ENCODE results near the gene SOX9.

DNA sequence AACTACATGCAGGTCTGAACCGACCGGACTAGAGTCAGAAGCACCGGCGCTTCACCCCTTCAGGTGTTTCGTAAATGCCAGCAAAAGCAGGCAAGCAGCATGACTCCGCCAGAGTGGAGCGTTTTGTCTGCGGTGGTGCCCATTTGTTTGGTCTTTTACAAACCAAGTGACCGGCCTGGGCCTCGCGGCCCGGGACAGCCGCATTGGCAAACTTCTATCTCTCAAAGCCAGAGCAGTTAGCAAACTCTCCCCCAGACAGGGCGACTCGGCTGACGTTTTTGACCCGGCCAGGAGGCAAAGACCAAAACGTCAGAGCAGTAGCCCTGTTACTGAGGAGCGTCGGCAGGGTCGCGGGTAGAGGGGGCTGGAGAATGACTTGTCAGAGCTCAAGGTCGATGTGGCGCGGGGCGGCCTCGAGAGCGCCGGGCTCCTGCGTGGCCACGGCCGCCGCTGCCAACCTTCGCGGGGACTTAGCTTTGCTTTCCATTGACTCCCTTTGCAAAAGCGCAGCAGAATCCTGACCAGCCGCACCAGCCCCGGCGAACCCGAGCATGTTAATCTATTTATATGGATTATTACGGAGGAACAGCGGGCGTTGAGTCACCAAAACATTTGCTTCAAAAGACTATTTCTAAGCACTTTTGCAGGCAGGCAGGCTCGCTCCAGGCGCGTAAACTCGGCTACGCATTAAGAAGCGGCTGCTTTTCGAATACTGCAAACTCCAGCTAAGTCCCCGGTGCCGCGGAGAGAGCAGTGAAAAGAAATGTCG, 763 bp upstream of the SOX9 start:
- peak; percentile 70 for TF ChIP-seq L3MBTL2 (conservative IDR thresholded peaks at IDR 0.05)
- no peak for TF ChIP-seq NFRKB (IDR thresholded peaks at IDR 0.05)
- TF ChIP-seq HDGF (IDR thresholded peaks at IDR 0.05; ENCODE audit: borderline replicate concordance): no peak
- TF ChIP-seq ARNT (IDR thresholded peaks at IDR 0.05): no peak
